Tibial nerve (tissue), 4 donors: ENCODE measurements around the gene BPNT1.
"Not testable (repeated sequence)": the region's sequence is repeated elsewhere in the genome, so short reads cannot be mapped to it uniquely, and the experiment has no call there.

Source experiments
- EP300 ChIP-seq, 2 donors: sonication (generic); formaldehyde crosslinking; IDR thresholded peaks; one replicate each; pipeline ENCODE4 v1.6.1; 2017; ENCODE audit warnings: antibody characterized with exemption in 2 of 2, mild to moderate bottlenecking in 1 of 2
- TF ChIP-seq, protein P1 (sequence below), 5 experiments: fragments of 200-600 bp in 3 of 5; fragments of 450-650 bp in 2 of 5; sonication (generic) in 3 of 5; IDR thresholded peaks; one replicate each; pipeline ENCODE4 v1.5.1; 2016 to 2019; ENCODE audit warnings: antibody characterized with exemption in 5 of 5, mild to moderate bottlenecking in 3 of 5, moderate library complexity in 2 of 5

- TF ChIP-seq EP300 (IDR thresholded peaks at IDR 0.05) = not testable (repeated sequence)
- TF ChIP-seq, protein P1, sequence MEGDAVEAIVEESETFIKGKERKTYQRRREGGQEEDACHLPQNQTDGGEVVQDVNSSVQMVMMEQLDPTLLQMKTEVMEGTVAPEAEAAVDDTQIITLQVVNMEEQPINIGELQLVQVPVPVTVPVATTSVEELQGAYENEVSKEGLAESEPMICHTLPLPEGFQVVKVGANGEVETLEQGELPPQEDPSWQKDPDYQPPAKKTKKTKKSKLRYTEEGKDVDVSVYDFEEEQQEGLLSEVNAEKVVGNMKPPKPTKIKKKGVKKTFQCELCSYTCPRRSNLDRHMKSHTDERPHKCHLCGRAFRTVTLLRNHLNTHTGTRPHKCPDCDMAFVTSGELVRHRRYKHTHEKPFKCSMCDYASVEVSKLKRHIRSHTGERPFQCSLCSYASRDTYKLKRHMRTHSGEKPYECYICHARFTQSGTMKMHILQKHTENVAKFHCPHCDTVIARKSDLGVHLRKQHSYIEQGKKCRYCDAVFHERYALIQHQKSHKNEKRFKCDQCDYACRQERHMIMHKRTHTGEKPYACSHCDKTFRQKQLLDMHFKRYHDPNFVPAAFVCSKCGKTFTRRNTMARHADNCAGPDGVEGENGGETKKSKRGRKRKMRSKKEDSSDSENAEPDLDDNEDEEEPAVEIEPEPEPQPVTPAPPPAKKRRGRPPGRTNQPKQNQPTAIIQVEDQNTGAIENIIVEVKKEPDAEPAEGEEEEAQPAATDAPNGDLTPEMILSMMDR (IDR thresholded peaks at IDR 0.05) = not testable (repeated sequence)
Measured at GRCh38 chr1:220037810-220038209, 51.8 kb downstream of the BPNT1 start.
